CD4-positive, alpha-beta T cell treated with Interferon alpha-2 for 1 hour (primary cell): Measurements from ENCODE around the gene RMP24.
"Not testable (repeated sequence)": the region's sequence is repeated elsewhere in the genome, so short reads cannot be mapped to it uniquely, and the experiment has no call there.

Experiments
- DNase-seq, 2 donors: peaks; one replicate each; pipeline ENCODE4 v3.0.0-alpha.2; 2020 to 2022

The RMP24 gene

DNA sequence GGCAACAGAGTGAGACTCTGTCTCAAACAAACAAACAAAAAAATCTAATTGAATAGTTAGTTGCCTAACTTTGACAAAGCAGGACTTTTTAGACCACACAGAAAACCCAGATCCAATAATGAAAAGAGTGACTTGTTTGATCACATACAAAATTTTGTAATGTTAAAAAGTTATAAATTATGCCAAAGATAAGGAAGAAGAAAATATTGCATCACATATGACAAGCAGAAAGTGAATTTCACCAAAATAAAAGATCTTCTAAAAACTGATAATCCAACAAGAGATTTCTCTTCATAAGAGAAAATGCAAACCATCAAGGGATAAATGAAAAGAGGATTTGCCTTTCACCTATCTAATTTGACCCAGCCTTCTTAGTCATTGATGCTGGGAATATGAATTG, 2.8 kb upstream of the RMP24 start:
- no peak for DNase-seq

- no peak for DNase-seq
Measured at GRCh38 chr18:35971661-35972196, 750 bp upstream of the RMP24 start.

- DNase-seq = no peak
Measured at GRCh38 chr18:35973650-35974049, 1.2 kb downstream of the RMP24 start.

DNA sequence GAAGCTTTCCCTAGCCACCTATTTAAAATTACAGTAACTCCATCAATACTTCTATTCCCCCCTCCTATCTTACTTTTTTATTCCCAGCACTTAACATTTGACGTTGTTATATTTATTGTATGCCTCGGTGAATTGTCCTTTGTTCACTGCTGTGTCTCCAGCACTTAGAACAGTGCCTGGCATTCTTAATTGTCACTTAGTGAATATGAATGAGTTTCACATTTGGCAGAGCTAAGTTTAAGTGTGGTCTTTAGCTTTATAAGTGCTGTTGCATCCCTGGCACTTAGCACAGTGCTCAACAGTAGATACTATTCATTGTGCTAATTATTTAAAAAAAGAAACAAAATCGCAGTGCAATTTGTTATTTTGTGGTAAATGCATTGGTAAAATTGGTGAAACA, 1.7 kb downstream of the RMP24 start:
- DNase-seq = no peak

DNA sequence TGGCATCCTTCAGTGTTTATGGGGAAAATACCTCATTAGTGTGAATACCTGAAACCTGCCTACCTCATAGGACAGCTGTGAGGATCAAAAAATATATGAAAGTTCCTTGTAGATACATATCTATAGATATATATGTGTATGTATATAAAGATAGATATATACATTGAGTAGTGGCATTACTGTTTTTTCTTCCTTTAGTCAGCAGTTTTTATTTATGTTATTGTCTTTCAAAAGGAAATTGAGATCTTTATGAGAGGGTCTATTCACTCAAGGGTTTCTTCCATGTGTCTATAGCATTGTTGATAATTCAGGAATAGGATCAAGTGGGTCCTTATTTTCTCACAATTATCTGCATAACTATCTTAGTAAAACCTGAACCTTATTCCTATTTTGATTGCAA, 6.6 kb downstream of the RMP24 start:
- DNase-seq = no peak

- no peak for DNase-seq
Measured at GRCh38 chr18:35982409-35983114, 10.1 kb downstream of the RMP24 start.

- no peak for DNase-seq
Measured at GRCh38 chr18:35983147-35983546, 10.7 kb downstream of the RMP24 start.

- no peak for DNase-seq
Measured at GRCh38 chr18:35983818-35984217, 11.3 kb downstream of the RMP24 start.

DNA sequence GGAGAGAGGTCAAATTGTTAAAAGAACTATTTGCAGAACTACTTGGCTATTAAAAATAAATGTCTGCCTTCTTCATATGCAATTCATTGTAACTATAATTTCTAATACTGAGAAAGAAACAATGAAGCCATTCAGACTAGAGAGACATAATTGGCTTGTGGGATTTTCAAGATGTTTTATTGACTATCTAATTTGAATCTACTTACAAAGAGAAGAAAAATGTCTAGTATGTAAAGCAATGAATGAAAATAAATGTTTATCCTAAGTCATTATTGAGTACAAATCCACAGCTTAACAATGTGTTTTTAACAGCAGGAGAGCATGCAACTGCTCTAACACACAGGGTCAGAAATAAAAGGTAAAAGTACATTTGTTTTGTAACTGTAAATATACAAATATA, 19.2 kb downstream of the RMP24 start:
- DNase-seq = no peak

- no peak for DNase-seq
Measured at GRCh38 chr18:35993013-35993412, 20.5 kb downstream of the RMP24 start.

DNA sequence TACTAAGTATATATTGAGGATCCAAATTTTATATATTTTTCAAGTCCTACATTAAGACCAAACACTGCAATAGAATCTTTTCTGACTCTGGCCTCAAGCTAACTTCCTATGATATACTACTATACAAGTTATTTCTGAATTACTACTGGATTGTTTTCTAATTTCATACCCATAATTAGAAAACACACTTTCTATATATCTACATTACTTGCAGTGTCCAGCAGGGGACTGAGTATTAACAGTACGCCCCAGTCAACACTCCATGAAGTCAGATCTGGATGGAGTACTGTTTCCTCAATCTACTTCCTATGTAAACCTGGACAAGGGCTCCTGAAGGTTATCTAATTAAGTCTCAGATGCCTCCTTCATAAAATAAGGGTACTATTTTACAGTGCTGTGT, 26.5 kb downstream of the RMP24 start:
- DNase-seq = no peak

GRCh38 chr18:35999925-36000324, 27.4 kb downstream of the RMP24 start:
- DNase-seq = no peak

DNA sequence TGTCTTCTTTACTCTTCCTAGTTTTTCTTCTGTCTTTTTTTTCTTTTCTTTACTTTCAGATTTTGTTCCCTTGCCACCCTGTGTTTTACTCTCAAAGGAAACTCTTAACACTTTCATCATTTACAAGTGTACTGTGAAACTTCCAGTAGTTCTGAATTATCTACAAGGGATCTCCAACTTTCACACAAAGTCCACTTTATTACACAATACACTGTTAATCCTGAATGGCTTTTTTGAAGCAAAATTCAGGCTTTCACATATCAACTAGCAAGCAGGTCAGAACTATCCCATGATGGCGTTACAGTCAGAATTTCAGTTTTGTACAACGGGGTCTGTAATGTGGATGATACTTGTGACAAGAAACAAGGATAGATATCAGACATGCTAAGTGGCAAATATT, 34.5 kb downstream of the RMP24 start:
- no peak for DNase-seq

GRCh38 chr18:36009214-36009613, 36.7 kb downstream of the RMP24 start:
- no peak for DNase-seq

GRCh38 chr18:36012891-36013290, 40.4 kb downstream of the RMP24 start:
- DNase-seq = no peak

DNA sequence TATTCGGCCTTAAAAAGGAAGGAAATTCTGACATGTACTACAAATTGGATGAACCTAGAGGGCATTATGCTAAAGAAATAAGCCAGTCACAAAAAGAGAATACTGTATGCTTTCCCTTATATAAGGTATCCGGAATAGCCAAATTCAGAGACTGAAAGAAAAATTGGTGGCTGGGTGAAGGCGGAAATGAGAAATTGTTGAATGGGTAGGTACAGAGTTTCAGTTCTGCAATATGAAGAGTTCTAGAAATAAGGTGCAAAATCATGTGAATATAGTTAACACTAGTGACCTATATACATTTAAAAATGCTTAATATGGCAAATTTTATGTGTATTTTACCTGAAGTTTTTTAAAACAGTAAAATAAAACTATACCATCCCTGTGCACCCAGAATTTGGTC, 43.1 kb downstream of the RMP24 start:
- DNase-seq = no peak

- no peak for DNase-seq
Measured at GRCh38 chr18:36017232-36017631, 44.8 kb downstream of the RMP24 start.

GRCh38 chr18:36020174-36020711, 47.8 kb downstream of the RMP24 start:
- no peak for DNase-seq

- DNase-seq = no peak
Measured at GRCh38 chr18:36023336-36023735, 50.9 kb downstream of the RMP24 start.

- not testable (repeated sequence) for DNase-seq
Measured at GRCh38 chr18:36024241-36024640, 51.8 kb downstream of the RMP24 start.

- no peak for DNase-seq
Measured at GRCh38 chr18:36025025-36025424, 52.5 kb downstream of the RMP24 start.

- DNase-seq = no peak
Measured at GRCh38 chr18:36028859-36029258, 56.4 kb downstream of the RMP24 start.
